Heart left ventricle (tissue), 16 donors: ENCODE data around the gene SLC25A13. TPM values are rescaled to one million over a fixed set of nuclear protein-coding genes. Genes with fewer than 3 reads are reported as not detected.

ENCODE experiments used
- ATAC-seq, 4 donors: fragments of 200-7000 bp; cut with Tn5 transposase; one replicate each; pipeline ENCODE4 v1.9.1; 2020 to 2022; ENCODE audit warnings: moderate library complexity in 4 of 4, mild to moderate bottlenecking in 3 of 4, moderate number of reproducible peaks in 1 of 4
- DNase-seq, 5 donors: peaks; one replicate each; pipeline ENCODE4 v3.0.0-alpha.2; 2020
- H3K27ac ChIP-seq, 12 donors: fragments of 200-600 bp; sonication (generic) in 4 of 12; one replicate each; pipeline versions ENCODE4 v1.5.0 to v1.8.0; 2016 to 2022; ENCODE audit warnings: mild to moderate bottlenecking in 2 of 12
- H3K27me3 ChIP-seq, 9 donors: fragments of 200-600 bp; sonication (generic) in 2 of 9; one replicate each; pipeline versions ENCODE4 v1.5.1 to v1.8.0; 2016 to 2022; ENCODE audit warnings: mild to moderate bottlenecking in 3 of 9
- H3K36me3 ChIP-seq, 9 donors: fragments of 200-600 bp; sonication (generic) in 2 of 9; one replicate each; pipeline versions ENCODE4 v1.5.0 to v1.8.0; 2018 to 2022; ENCODE audit warnings: mild to moderate bottlenecking in 2 of 9
- H3K4me1 ChIP-seq, 12 donors: fragments of 200-600 bp; sonication (generic) in 4 of 12; one replicate each; pipeline versions ENCODE4 v1.5.0 to v1.8.0; 2016 to 2022; ENCODE audit warnings: mild to moderate bottlenecking in 3 of 12
- H3K4me3 ChIP-seq, 12 donors: fragments of 200-600 bp; sonication (generic) in 4 of 12; one replicate each; pipeline versions ENCODE4 v1.5.0 to v1.8.0; 2017 to 2022; ENCODE audit warnings: mild to moderate bottlenecking in 9 of 12, moderate library complexity in 4 of 12
- H3K9me3 ChIP-seq, 12 donors: fragments of 200-600 bp; sonication (generic) in 4 of 12; one replicate each; pipeline versions ENCODE4 v1.5.0 to v1.8.0; 2016 to 2022; ENCODE audit warnings: mild to moderate bottlenecking in 1 of 12
- CTCF ChIP-seq, 12 donors: fragments of 200-600 bp; sonication (generic) in 4 of 12; IDR thresholded peaks; one replicate each; pipeline versions ENCODE4 v1.5.0 to v1.8.0; 2018 to 2022; ENCODE audit warnings: antibody characterized with exemption in 12 of 12, mild to moderate bottlenecking in 5 of 12
- POLR2A ChIP-seq, 2 donors: fragments of 450-650 bp; IDR thresholded peaks; one replicate each; pipeline ENCODE4 v1.6.1; 2017; ENCODE audit warnings: antibody characterized with exemption in 2 of 2, mild to moderate bottlenecking in 2 of 2, moderate library complexity in 2 of 2
- WGBS, 4 donors: extraction: QIAGEN DNeasy Blood & Tissue Kit in 2 of 4; methylation state at CpG; one replicate each; pipeline versions ENCODE4 v1.1.5 to v1.1.7; 2013 to 2018; 5-methylcytosine and 5-hydroxymethylcytosine counted together
- intact Hi-C, 10 donors: fragments of 100-400 bp; cut with DNase I; formaldehyde crosslinking; loops; one replicate each; pipeline versions ENCODE4 v1.11.1 to v1.14.2; 2022
- polyA plus RNA-seq, 2 donors: library from polyadenylated mRNA; stranded (reverse); fragments of 200-250 nt; gene quantifications; one replicate each; pipeline ENCODE4 v1.2.3, GENCODE V29; 2013
- total RNA-seq, 9 donors: library from RNA; depleted of rRNA in 2 of 9; stranded (reverse); fragments of >200 nt in 2 of 9; fragmentation: NEBNext Ultra II Directional in 3 of 9; extraction: Animal tissue kit (Norgen Biotek cat#: 25700) in 3 of 9; gene quantifications; one replicate each; pipeline versions ENCODE4 v1.1.0 to v1.2.4, GENCODE V29; 2016 to 2023
- donor health status: ischemic (EF 13 %, LVEDD 7.1; RV severe dilation, severe dysfunction).
- donor health status: healthy with polysubstance abuse.
- donor health status: DM: no; HTN: yes; CAD: no.
- donor health status: DM: no; HTN: no; CAD: no.
- donor health status: ischemic (EF 25% LVEDD 6.9; RV normal size, moderate dysfunction).
- donor health status: ischemic (EF 25% LVEDD 5.7; RV mildly dilated, moderate dysfunction).
- donor health status: healthy.
- donor health status: DM: yes; HTN: yes; CAD: no.
- donor health status: ischemic (EF 35%, LVEDD 5.7; RV mildly dilated, moderate dysfunction).
- donor health status: nonischemic (EF 11% LVEDD 7.7; RV severe dilation, severe dysfunction).
- donor health status: DM: yes; HTN: yes; CAD: no.
- donor health status: PGD.
- donor health status: ischemic (EF 29% LVEDD 5.4; RV normal size, mild dysfunction).
- donor health status: nonischemic (EF 23%, LVEDD 6.1; RV moderate dilation, normal function).

SLC25A13 gene
- total and polyA plus RNA-seq, 11 donors, result 3.7 to 17.9 (median 11.4) TPM

- H3K27ac ChIP-seq, result no peak overlapping the region
- no peak for ATAC-seq
- no peak for TF ChIP-seq POLR2A (IDR thresholded peaks at IDR 0.05)
- no peak for TF ChIP-seq CTCF (IDR thresholded peaks at IDR 0.05)
- no peak for DNase-seq
- H3K36me3 ChIP-seq, result peaks cover 0 to 20% (median 11%) of the 10 kb centered on the region in 9 donors
- intact Hi-C loops, result no loop called here
- H3K4me1 ChIP-seq, result peaks cover 0 to 10% (median 0%) of the 10 kb centered on the region in 12 donors
- H3K27me3 ChIP-seq, result no peaks in the 10 kb centered on the region
- no peak overlapping the region for H3K4me3 ChIP-seq
- WGBS, 4 donors, result 81 to 96% (median 90%) methylated on average over 4 of the region's 4 CpGs
- peaks cover 0 to 5% (median 0%) of the 10 kb centered on the region in 12 donors for H3K9me3 ChIP-seq
These were observed 44.0 kb downstream of the SLC25A13 start for GRCh38 chr7:96277921-96278320.

- Histone ChIP-seq H3K27ac (no peak overlapping the region), H3K27me3 (no peaks in the 10 kb centered on the region), H3K4me3 (no peak overlapping the region), H3K9me3 (peaks cover 0 to 5% (median 0%) of the 10 kb centered on the region in 12 donors), H3K36me3 (peaks cover 0 to 20% (median 11%) of the 10 kb centered on the region in 9 donors), H3K4me1 (peaks cover 0 to 6% (median 0%) of the 10 kb centered on the region in 12 donors)
- WGBS, 4 donors, result 92 to 97% (median 97%) methylated on average over 2 of the region's 2 CpGs
- no peak for TF ChIP-seq POLR2A (IDR thresholded peaks at IDR 0.05)
- TF ChIP-seq CTCF (IDR thresholded peaks at IDR 0.05), result no peak
- DNase-seq, result no peak
- intact Hi-C loops, result no loop called here
- no peak for ATAC-seq
These were observed 45.9 kb downstream of the SLC25A13 start for GRCh38 chr7:96276019-96276418.

- 58 to 81% (median 69%) methylated on average over 1 of the region's 1 CpG for WGBS, 4 donors
- no peaks in the 10 kb centered on the region for H3K27me3 ChIP-seq
- no peak overlapping the region for H3K27ac ChIP-seq
- peaks cover 0 to 6% (median 0%) of the 10 kb centered on the region in 12 donors for H3K4me1 ChIP-seq
- TF ChIP-seq CTCF (IDR thresholded peaks at IDR 0.05) (no peak), POLR2A (IDR thresholded peaks at IDR 0.05) (no peak)
- ATAC-seq (no peak), DNase-seq (no peak)
- no peak overlapping the region for H3K4me3 ChIP-seq
- intact Hi-C loops, result no loop called here
- peaks cover 0 to 5% (median 0%) of the 10 kb centered on the region in 12 donors for H3K9me3 ChIP-seq
- peaks cover 0 to 26% (median 14%) of the 10 kb centered on the region in 9 donors for H3K36me3 ChIP-seq
These were observed 48.2 kb downstream of the SLC25A13 start for GRCh38 chr7:96273716-96274115.

GRCh38 chr7:96269246-96269994 lies 52.5 kb downstream of the SLC25A13 start:
- H3K4me1 ChIP-seq, result peaks cover 0 to 6% (median 0%) of the 10 kb centered on the region in 12 donors
- TF ChIP-seq CTCF (IDR thresholded peaks at IDR 0.05) (no peak), POLR2A (IDR thresholded peaks at IDR 0.05) (no peak)
- WGBS, 4 donors, result 89 to 94% (median 94%) methylated on average over 5 of the region's 5 CpGs
- no peak overlapping the region for H3K4me3 ChIP-seq
- H3K27me3 ChIP-seq, result no peaks in the 10 kb centered on the region
- H3K9me3 ChIP-seq, result no peaks in the 10 kb centered on the region
- no peak for ATAC-seq
- H3K36me3 ChIP-seq, result peaks cover 0 to 15% (median 3%) of the 10 kb centered on the region in 9 donors
- intact Hi-C loops, result no loop called here
- no peak overlapping the region for H3K27ac ChIP-seq
- DNase-seq, result no peak
